NCI-H524 (cell line): Measurements from ENCODE around the gene RACK1.

ENCODE experiments used
- DNase-seq, 2 experiments: peaks; one replicate each; lab custom pipeline; 2025; lab: John Stamatoyannopoulos, UW

RACK1 gene

GRCh38 chr5:181195249-181195761 lies 48.4 kb downstream of the RACK1 start:
- DNase-seq = no peak

GRCh38 chr5:181194489-181195248 lies 49.0 kb downstream of the RACK1 start:
- DNase-seq = no peak

- no peak for DNase-seq
Measured at GRCh38 chr5:181193656-181194055, 50.0 kb downstream of the RACK1 start.

DNA sequence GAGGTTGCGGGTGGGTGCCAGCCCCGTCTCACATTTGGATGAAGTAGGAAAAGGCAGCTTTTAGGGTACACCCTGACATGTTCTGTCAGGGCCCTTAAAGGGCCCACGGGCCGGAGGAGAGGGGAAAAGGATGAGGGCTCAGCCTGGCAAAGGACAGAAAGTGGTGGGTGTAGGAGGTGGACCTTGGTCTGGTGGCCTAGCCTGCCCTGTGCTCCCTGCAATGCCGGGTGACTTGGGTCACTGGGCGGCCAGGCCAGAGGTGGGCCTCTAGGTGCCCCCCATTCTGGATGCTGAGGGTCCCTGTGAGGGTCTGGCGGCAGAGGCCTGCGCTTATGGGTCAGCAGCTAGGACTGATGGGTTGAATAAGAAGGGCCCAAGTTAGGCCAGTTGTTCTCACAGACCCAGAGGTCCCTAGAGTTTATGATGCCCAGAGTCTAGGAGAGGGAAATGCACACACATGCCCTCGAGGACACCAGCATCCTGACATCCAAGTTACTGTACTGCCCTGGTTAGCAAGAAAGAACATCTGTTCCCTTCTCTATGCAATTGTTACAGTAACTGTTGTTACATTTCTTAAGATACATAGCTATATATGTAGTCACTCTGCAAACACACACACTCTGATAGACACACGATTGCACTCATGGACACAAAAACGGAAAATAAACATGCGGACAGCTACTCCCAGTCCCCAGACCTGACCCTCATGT lies 51.2 kb downstream of the RACK1 start:
- DNase-seq = no peak

DNA sequence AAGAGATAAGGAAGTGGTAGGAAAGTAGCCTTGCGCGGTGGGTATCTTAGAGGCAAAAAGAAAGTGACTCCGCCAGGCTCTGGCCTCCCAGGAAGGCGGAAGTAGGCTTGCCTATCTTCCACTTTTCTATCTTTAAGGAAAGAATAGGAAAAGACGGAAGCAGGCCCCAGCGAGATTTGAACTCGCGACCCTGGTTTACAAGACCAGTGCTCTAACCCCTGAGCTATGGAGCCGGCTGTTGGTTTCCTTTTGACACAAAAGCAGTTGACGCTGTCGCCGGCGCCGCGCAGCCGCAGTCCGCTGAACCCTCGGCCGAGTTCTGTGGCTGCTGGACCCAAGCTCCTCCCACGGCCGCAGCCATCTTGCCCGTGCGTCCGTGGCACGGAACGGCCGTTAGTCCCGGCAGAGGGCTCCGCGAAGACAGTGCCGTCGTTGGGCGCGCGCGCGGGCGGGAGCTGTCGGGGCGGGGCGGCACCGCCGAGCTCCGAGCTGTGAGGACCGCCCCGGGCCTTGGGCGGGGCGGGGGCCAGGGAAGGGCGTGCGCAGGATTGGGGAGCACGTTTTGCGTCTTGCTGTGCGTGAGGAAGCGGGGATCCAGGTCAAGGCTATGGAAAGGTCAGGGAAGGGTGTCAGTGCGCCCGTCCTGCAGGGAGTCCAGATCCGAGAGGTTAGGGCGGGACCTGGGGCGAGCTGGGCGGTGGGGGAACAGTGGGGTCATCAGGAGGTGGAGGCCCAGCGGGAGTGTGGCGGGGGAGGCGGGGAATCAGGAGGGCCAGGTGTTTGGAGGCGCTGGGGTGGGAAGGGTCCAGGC lies 52.0 kb downstream of the RACK1 start:
- no peak for DNase-seq

DNA sequence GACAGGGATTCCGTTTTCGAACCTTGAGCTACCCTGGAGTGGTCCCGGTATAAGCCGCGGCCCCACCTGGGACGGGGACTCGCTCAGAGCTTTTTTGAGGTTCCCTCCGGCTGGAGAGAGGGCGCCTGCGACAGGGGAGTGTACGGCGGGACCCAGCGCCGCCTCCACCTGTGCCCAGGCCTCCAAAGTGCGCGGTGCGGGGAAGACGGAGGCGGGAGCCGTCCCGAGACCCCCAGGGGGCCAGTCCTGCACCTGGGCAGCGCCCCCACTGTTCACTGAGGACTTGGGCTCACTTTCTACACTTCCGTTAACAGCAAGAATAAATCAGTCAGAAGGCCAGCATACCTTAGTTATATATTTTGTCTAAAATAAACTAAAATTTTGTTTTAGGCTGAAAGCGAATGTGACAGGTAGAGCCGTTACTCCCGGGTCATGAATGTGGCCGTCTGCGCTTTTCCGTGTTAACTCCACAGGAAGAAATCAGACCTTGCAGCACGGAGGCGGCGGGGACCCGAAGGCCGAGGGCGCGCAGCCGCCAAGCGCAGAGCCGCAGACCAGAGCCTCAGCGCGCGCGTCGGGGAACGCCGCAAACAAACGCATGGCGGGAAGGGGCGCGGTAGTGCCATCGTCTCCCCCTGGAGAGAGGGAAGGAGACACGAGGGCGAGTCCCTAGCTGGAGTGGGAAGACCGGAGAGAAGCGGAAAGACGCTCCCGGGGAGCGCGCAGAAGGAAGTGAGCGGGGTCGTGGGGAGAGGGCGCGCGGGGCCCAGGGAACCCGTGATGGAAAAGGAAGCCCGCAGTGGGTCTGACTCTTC lies 52.8 kb downstream of the RACK1 start:
- no peak for DNase-seq

DNA sequence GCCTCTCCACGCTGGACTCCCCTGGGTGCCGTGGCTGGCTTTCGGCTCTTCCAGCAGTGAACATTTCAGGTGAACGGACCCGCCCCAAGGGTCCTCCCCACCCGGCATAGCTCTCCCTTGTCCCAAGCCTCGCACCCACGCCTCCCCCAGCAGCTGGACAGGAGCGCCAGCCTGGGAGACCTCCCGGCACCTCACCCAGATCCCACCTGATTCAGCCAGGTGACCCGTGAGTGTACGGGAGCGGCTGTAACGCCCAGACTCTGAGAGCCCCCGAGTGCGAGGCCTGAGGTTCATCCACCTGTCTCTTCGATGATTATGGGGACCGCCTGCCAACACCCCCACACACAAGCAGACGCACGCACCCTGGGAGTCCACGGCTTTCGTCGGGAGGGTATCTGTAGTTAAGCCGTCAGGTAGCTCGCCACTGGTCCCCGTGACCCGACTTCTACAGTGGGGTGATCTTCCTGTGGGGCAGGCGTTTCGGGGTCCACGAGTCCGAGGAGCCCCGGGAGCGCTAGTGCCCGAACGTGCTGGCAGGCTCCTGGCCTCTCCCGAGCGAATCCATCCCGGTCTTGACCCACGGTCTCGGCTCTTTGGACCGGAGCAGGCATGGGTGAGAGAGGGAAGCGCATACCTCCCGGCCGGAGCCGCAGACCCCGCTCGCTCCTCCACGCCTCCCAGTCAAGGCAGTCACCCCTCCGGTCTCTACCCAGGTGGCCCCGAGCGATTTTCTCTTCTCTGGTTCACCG lies 53.6 kb downstream of the RACK1 start:
- no peak for DNase-seq

- DNase-seq = no peak
Measured at GRCh38 chr5:181189363-181189961, 54.2 kb downstream of the RACK1 start.

GRCh38 chr5:181188700-181189362 lies 54.9 kb downstream of the RACK1 start:
- no peak for DNase-seq

GRCh38 chr5:181187500-181188213 lies 56.0 kb downstream of the RACK1 start:
- DNase-seq = no peak

- DNase-seq = no peak
Measured at GRCh38 chr5:181186986-181187499, 56.7 kb downstream of the RACK1 start.
